Activated naive CD8-positive, alpha-beta T cell treated with anti-CD3 and anti-CD28 coated beads, Interleukin-2, amount 10 ng/mL, durations not matched to agents 7 days and 5 days (primary cell): ENCODE results near the gene AKNAD1. TPM values are rescaled to one million over a fixed set of nuclear protein-coding genes. Genes with fewer than 3 reads are reported as not detected.
"Not testable (repeated sequence)": the region's sequence is repeated elsewhere in the genome, so short reads cannot be mapped to it uniquely, and the experiment has no call there.

Experiments
- ATAC-seq: fragments of 150-1000 bp; cut with Tn5 transposase; one replicate; pipeline ENCODE4 v1.10.0; 2021; ENCODE audit warnings: low read depth, moderate library complexity
- POLR2A ChIA-PET: fragments of 350-600 bp; sonication (Branson Sonifier 250); formaldehyde crosslinking; loops from one replicate; lab custom pipeline; 2021; ENCODE audit warnings: antibody characterized with exemption; lab: Charles Lee
- DNase-seq: peaks from one replicate; pipeline ENCODE4 v3.0.0; 2021
- H3K27ac Mint-ChIP-seq: one replicate; pipeline ENCODE4 v1.8.0; 2022; ENCODE audit warnings: mild to moderate bottlenecking, mixed read lengths
- H3K27me3 Mint-ChIP-seq: one replicate; pipeline ENCODE4 v1.8.0; 2022; ENCODE audit warnings: mild to moderate bottlenecking, moderate library complexity, mixed read lengths
- H3K36me3 Mint-ChIP-seq: one replicate; pipeline ENCODE4 v1.8.0; 2021; ENCODE audit warnings: mild to moderate bottlenecking, mixed read lengths
- H3K4me1 Mint-ChIP-seq: one replicate; pipeline ENCODE4 v1.8.0; 2021; ENCODE audit warnings: mixed read lengths
- H3K4me3 Mint-ChIP-seq: one replicate; pipeline ENCODE4 v1.8.0; 2022; ENCODE audit warnings: mild to moderate bottlenecking, moderate library complexity, mixed read lengths
- H3K9me3 Mint-ChIP-seq: one replicate; pipeline ENCODE4 v1.8.0; 2021; ENCODE audit warnings: mixed read lengths
- total RNA-seq, 2 experiments: library from RNA; stranded (reverse); gene quantifications; one replicate each; pipeline ENCODE4 v1.2.3, GENCODE V29; 2021

The AKNAD1 gene
- total RNA-seq, 2 experiments from 2014 or later, result not detected

GRCh38 chr1:108815566-108815965, 41.3 kb downstream of the AKNAD1 start:
- ATAC-seq, result no peak
- DNase-seq, result no peak
- Mint-ChIP-seq H3K4me3 (no peak overlapping the region), H3K4me1 (peaks cover 3% of the 10 kb centered on the region), H3K27ac (no peak overlapping the region), H3K27me3 (peaks cover 14% of the 10 kb centered on the region), H3K9me3 (no peaks in the 10 kb centered on the region), H3K36me3 (no peaks in the 10 kb centered on the region)
- POLR2A ChIA-PET, result no interaction called here

- Mint-ChIP-seq H3K4me1 (peaks cover 4% of the 10 kb centered on the region), H3K9me3 (no peaks in the 10 kb centered on the region), H3K36me3 (no peaks in the 10 kb centered on the region), H3K27me3 (peaks cover 14% of the 10 kb centered on the region), H3K27ac (no peak overlapping the region), H3K4me3 (no peak overlapping the region)
- no peak for DNase-seq
- POLR2A ChIA-PET, result no interaction called here
- ATAC-seq, result no peak
These were observed 42.4 kb downstream of the AKNAD1 start for GRCh38 chr1:108814343-108815125.

- Mint-ChIP-seq H3K4me3 (no peak overlapping the region), H3K27me3 (peaks cover 14% of the 10 kb centered on the region), H3K9me3 (no peaks in the 10 kb centered on the region), H3K27ac (no peak overlapping the region), H3K36me3 (peaks cover 2% of the 10 kb centered on the region), H3K4me1 (peaks cover 4% of the 10 kb centered on the region)
- POLR2A ChIA-PET, result no interaction called here
- no peak for ATAC-seq
- no peak for DNase-seq
These were observed 43.6 kb downstream of the AKNAD1 start for GRCh38 chr1:108813326-108813725.

GRCh38 chr1:108811611-108812010, 45.3 kb downstream of the AKNAD1 start:
- Mint-ChIP-seq H3K9me3 (no peaks in the 10 kb centered on the region), H3K4me3 (no peak overlapping the region), H3K4me1 (peaks cover 4% of the 10 kb centered on the region), H3K36me3 (peaks cover 4% of the 10 kb centered on the region), H3K27ac (no peak overlapping the region), H3K27me3 (peaks cover 12% of the 10 kb centered on the region)
- DNase-seq (no peak), ATAC-seq (no peak)
- POLR2A ChIA-PET, result interaction anchor here (0.7 kb wide), 1 partner anchor 127 kb away, joined by 5 read pairs; no protein-coding TSS in a partner anchor

- Mint-ChIP-seq H3K9me3 (no peaks in the 10 kb centered on the region), H3K27me3 (no peaks in the 10 kb centered on the region), H3K36me3 (peaks cover 9% of the 10 kb centered on the region), H3K4me1 (peaks cover 3% of the 10 kb centered on the region), H3K4me3 (no peak overlapping the region), H3K27ac (no peak overlapping the region)
- no peak for DNase-seq
- POLR2A ChIA-PET, result no interaction called here
- ATAC-seq, result no peak
These were observed 48.5 kb downstream of the AKNAD1 start for GRCh38 chr1:108808438-108808837.

- no peak for ATAC-seq
- no peak overlapping the region for H3K27ac Mint-ChIP-seq
These were observed 53.3 kb downstream of the AKNAD1 start for GRCh38 chr1:108803548-108803947.

GRCh38 chr1:108801101-108801500, 55.8 kb downstream of the AKNAD1 start:
- H3K9me3 Mint-ChIP-seq, result no peaks in the 10 kb centered on the region
- H3K4me1 Mint-ChIP-seq, result peaks cover 4% of the 10 kb centered on the region
- H3K27me3 Mint-ChIP-seq, result no peaks in the 10 kb centered on the region
- POLR2A ChIA-PET, result no interaction called here
- H3K36me3 Mint-ChIP-seq, result peaks cover 22% of the 10 kb centered on the region
- no peak overlapping the region for H3K27ac Mint-ChIP-seq
- no peak for ATAC-seq
- DNase-seq, result no peak
- H3K4me3 Mint-ChIP-seq, result no peak overlapping the region

More at GRCh38 chr1:108803548-108803947, 53.3 kb downstream of the AKNAD1 start:
- peaks cover 24% of the 10 kb centered on the region for H3K36me3 Mint-ChIP-seq
- H3K4me1 Mint-ChIP-seq, result peaks cover 4% of the 10 kb centered on the region
- H3K9me3 Mint-ChIP-seq, result no peaks in the 10 kb centered on the region
- H3K4me3 Mint-ChIP-seq, result no peak overlapping the region
- no peaks in the 10 kb centered on the region for H3K27me3 Mint-ChIP-seq
- POLR2A ChIA-PET, result no interaction called here
- DNase-seq, result no peak

- ATAC-seq (no peak), DNase-seq (no peak)
- POLR2A ChIA-PET, result no interaction called here
- no peak overlapping the region for H3K27ac Mint-ChIP-seq
- H3K27me3 Mint-ChIP-seq, result no peaks in the 10 kb centered on the region
- no peaks in the 10 kb centered on the region for H3K9me3 Mint-ChIP-seq
- peaks cover 4% of the 10 kb centered on the region for H3K4me1 Mint-ChIP-seq
- peaks cover 26% of the 10 kb centered on the region for H3K36me3 Mint-ChIP-seq
- H3K4me3 Mint-ChIP-seq, result no peak overlapping the region
These were observed 57.9 kb downstream of the AKNAD1 start for GRCh38 chr1:108799001-108799400.

GRCh38 chr1:108792420-108792819, 64.5 kb downstream of the AKNAD1 start:
- no peaks in the 10 kb centered on the region for H3K4me1 Mint-ChIP-seq
- H3K27ac Mint-ChIP-seq, result no peak overlapping the region
- DNase-seq (no peak), ATAC-seq (no peak)
- POLR2A ChIA-PET, result interaction anchor here (0.6 kb wide), 1 partner anchor 89 kb away, joined by 5 read pairs; no protein-coding TSS in a partner anchor
- no peak overlapping the region for H3K4me3 Mint-ChIP-seq
- peaks cover 15% of the 10 kb centered on the region for H3K9me3 Mint-ChIP-seq
- H3K36me3 Mint-ChIP-seq, result peaks cover 46% of the 10 kb centered on the region
- no peaks in the 10 kb centered on the region for H3K27me3 Mint-ChIP-seq

- H3K36me3 Mint-ChIP-seq, result peaks cover 49% of the 10 kb centered on the region
- no peak for DNase-seq
- H3K9me3 Mint-ChIP-seq, result peaks cover 15% of the 10 kb centered on the region
- no peak for ATAC-seq
- no peaks in the 10 kb centered on the region for H3K27me3 Mint-ChIP-seq
- no peak overlapping the region for H3K4me3 Mint-ChIP-seq
- H3K4me1 Mint-ChIP-seq, result no peaks in the 10 kb centered on the region
- POLR2A ChIA-PET, result no interaction called here
- H3K27ac Mint-ChIP-seq, result no peak overlapping the region
These were observed 65.1 kb downstream of the AKNAD1 start for GRCh38 chr1:108791790-108792189.

GRCh38 chr1:108785880-108786279, 71.0 kb downstream of the AKNAD1 start:
- Mint-ChIP-seq H3K4me3 (no peak overlapping the region), H3K4me1 (no peaks in the 10 kb centered on the region), H3K36me3 (peaks cover 69% of the 10 kb centered on the region), H3K27me3 (no peaks in the 10 kb centered on the region), H3K27ac (no peak overlapping the region), H3K9me3 (peaks cover 20% of the 10 kb centered on the region)
- no peak for DNase-seq
- ATAC-seq, result no peak
- POLR2A ChIA-PET, result interaction anchor here (1.5 kb wide), 1 partner anchor 72 kb away, joined by 3 read pairs; no protein-coding TSS in a partner anchor

GRCh38 chr1:108785264-108785663, 71.6 kb downstream of the AKNAD1 start:
- no peaks in the 10 kb centered on the region for H3K4me1 Mint-ChIP-seq
- no peaks in the 10 kb centered on the region for H3K27me3 Mint-ChIP-seq
- ATAC-seq (no peak), DNase-seq (no peak)
- H3K36me3 Mint-ChIP-seq, result peaks cover 68% of the 10 kb centered on the region
- no peak overlapping the region for H3K27ac Mint-ChIP-seq
- no peak overlapping the region for H3K4me3 Mint-ChIP-seq
- peaks cover 20% of the 10 kb centered on the region for H3K9me3 Mint-ChIP-seq
- POLR2A ChIA-PET, result no interaction called here

GRCh38 chr1:108781575-108781944, 75.3 kb downstream of the AKNAD1 start:
- H3K27ac Mint-ChIP-seq, H3K4me3 Mint-ChIP-seq, ATAC-seq, DNase-seq, H3K27me3 Mint-ChIP-seq, POLR2A ChIA-PET, H3K4me1 Mint-ChIP-seq: not testable (repeated sequence)
- Mint-ChIP-seq H3K9me3 (peaks cover 20% of the 10 kb centered on the region), H3K36me3 (peaks cover 58% of the 10 kb centered on the region)

GRCh38 chr1:108780937-108781574, 75.8 kb downstream of the AKNAD1 start:
- H3K36me3 Mint-ChIP-seq, result peaks cover 56% of the 10 kb centered on the region
- H3K27ac Mint-ChIP-seq, result no peak overlapping the region

More at GRCh38 chr1:108780937-108781574, 75.8 kb downstream of the AKNAD1 start:
- ATAC-seq, result no peak
- DNase-seq, result no peak
- Mint-ChIP-seq H3K9me3 (peaks cover 19% of the 10 kb centered on the region), H3K4me1 (no peaks in the 10 kb centered on the region), H3K4me3 (no peak overlapping the region), H3K27me3 (no peaks in the 10 kb centered on the region)
- POLR2A ChIA-PET, result no interaction called here
